Naive thymus-derived CD4-positive, alpha-beta T cell (primary cell): ENCODE measurements around the gene HDAC4. TPM values are rescaled to one million over a fixed set of nuclear protein-coding genes. Genes with fewer than 3 reads are reported as not detected.
A peak's percentile ranks its signal among the peaks of the same experiment; 100 is the strongest.
"Not testable (repeated sequence)": the region's sequence is repeated elsewhere in the genome, so short reads cannot be mapped to it uniquely, and the experiment has no call there.

Experiments used
- ATAC-seq: fragments of 150-1000 bp; cut with Tn5 transposase; 2 replicates; pipeline ENCODE4 v1.10.0; 2021; ENCODE audit warnings: mild to moderate bottlenecking, moderate library complexity
- CTCF ChIA-PET: fragments of 350-600 bp; sonication (Branson Sonifier 250); formaldehyde crosslinking; loops from one replicate; lab custom pipeline; 2021; ENCODE audit warnings: antibody characterized with exemption; lab: Charles Lee
- POLR2A ChIA-PET: fragments of 350-600 bp; sonication (Branson Sonifier 250); formaldehyde crosslinking; loops from one replicate; lab custom pipeline; 2021; ENCODE audit warnings: antibody characterized with exemption, inconsistent platforms; lab: Charles Lee
- DNase-seq, 9 donors: peaks; one replicate each; pipeline versions ENCODE4 v3.0.0 to v3.0.0-alpha.2; 2020 to 2022; ENCODE audit warnings: mixed read lengths in 1 of 9
- H3K27ac ChIP-seq: one replicate; pipeline ENCODE4 v1.7.0; 2013; ENCODE audit warnings: mild to moderate bottlenecking, low read depth, low read length, moderate library complexity
- H3K27me3 ChIP-seq, 2 donors: one replicate each; pipeline ENCODE4 v1.7.0; 2013; ENCODE audit warnings: low read length in 2 of 2, mild to moderate bottlenecking in 2 of 2, moderate library complexity in 2 of 2; ENCODE audit not compliant: control insufficient read depth in 2 of 2, insufficient read depth in 2 of 2
- H3K36me3 ChIP-seq, 3 experiments: 1 replicate in 2 of 3; 2 replicates in 1 of 3; pipeline ENCODE4 v1.7.0; 2013; ENCODE audit warnings: low read length in 3 of 3, mild to moderate bottlenecking in 3 of 3, moderate library complexity in 1 of 3; ENCODE audit not compliant: insufficient read depth in 3 of 3, control insufficient read depth in 2 of 3
- H3K4me1 ChIP-seq, 2 donors: one replicate each; pipeline ENCODE4 v1.7.0; 2013; ENCODE audit warnings: low read length in 2 of 2, mild to moderate bottlenecking in 2 of 2, moderate library complexity in 1 of 2; ENCODE audit not compliant: control insufficient read depth in 2 of 2, insufficient read depth in 2 of 2
- H3K4me3 ChIP-seq: 2 replicates; pipeline ENCODE4 v1.7.0; 2013; ENCODE audit warnings: mild to moderate bottlenecking, low read length
- H3K9me3 ChIP-seq, 3 experiments: 1 replicate in 2 of 3; 2 replicates in 1 of 3; pipeline ENCODE4 v1.7.0; 2013; ENCODE audit warnings: low read length in 3 of 3; ENCODE audit not compliant: control insufficient read depth in 2 of 3
- H3K27ac Mint-ChIP-seq, 9 donors: one replicate each; pipeline ENCODE4 v1.8.0; 2020 to 2022; ENCODE audit warnings: mixed read lengths in 9 of 9, mild to moderate bottlenecking in 8 of 9, moderate library complexity in 5 of 9, inconsistent platforms in 2 of 9
- H3K27me3 Mint-ChIP-seq, 5 donors: one replicate each; pipeline ENCODE4 v1.8.0; 2021 to 2022; ENCODE audit warnings: mixed read lengths in 5 of 5, mild to moderate bottlenecking in 1 of 5
- H3K36me3 Mint-ChIP-seq, 5 donors: one replicate each; pipeline ENCODE4 v1.8.0; 2020 to 2022; ENCODE audit warnings: mixed read lengths in 5 of 5, mild to moderate bottlenecking in 3 of 5, inconsistent platforms in 1 of 5
- H3K4me1 Mint-ChIP-seq, 7 donors: one replicate each; pipeline ENCODE4 v1.8.0; 2020 to 2022; ENCODE audit warnings: mixed read lengths in 7 of 7, mild to moderate bottlenecking in 3 of 7, inconsistent platforms in 1 of 7
- H3K4me3 Mint-ChIP-seq, 10 donors: one replicate each; pipeline ENCODE4 v1.8.0; 2020 to 2022; ENCODE audit warnings: mild to moderate bottlenecking in 10 of 10, mixed read lengths in 10 of 10, moderate library complexity in 6 of 10, inconsistent platforms in 2 of 10
- H3K9me3 Mint-ChIP-seq, 11 donors: one replicate each; pipeline ENCODE4 v1.8.0; 2020 to 2022; ENCODE audit warnings: mixed read lengths in 11 of 11, mild to moderate bottlenecking in 4 of 11, inconsistent platforms in 1 of 11, moderate library complexity in 1 of 11
- intact Hi-C, 2 donors: fragments of 100-400 bp; cut with micrococcal nuclease; formaldehyde crosslinking; loops; one replicate each; pipeline ENCODE4 v1.15.1; 2023
- polyA plus RNA-seq, 2 donors: library from polyadenylated mRNA; unstranded; fragments of 300-500 nt; fragmentation: Illumina TruSeq; gene quantifications; one replicate each; pipeline ENCODE4 v1.2.3, GENCODE V29; 2021
- total RNA-seq, 6 experiments: library from RNA in 5 of 6; stranded (reverse) in 5 of 6; gene quantifications; 1 replicate in 5 of 6; 2 replicates in 1 of 6; pipeline ENCODE4 v1.2.3 and lab custom pipeline; 2021 to 2026

The HDAC4 gene
- total and polyA plus RNA-seq, 7 experiments from 2014 or later, result 7.4 to 101 (median 55.3) TPM

- POLR2A ChIA-PET, H3K4me3 Mint-ChIP-seq, H3K27me3 Mint-ChIP-seq, H3K9me3 Mint-ChIP-seq, H3K9me3 ChIP-seq, H3K27ac ChIP-seq, intact Hi-C loops, H3K27ac Mint-ChIP-seq, H3K4me1 ChIP-seq, H3K4me1 Mint-ChIP-seq, H3K27me3 ChIP-seq, DNase-seq, ATAC-seq, CTCF ChIA-PET, H3K4me3 ChIP-seq: not testable (repeated sequence)
- peaks cover 12 to 51% (median 17%) of the 10 kb centered on the region in 5 donors for H3K36me3 Mint-ChIP-seq
- peaks cover 0 to 70% (median 2%) of the 10 kb centered on the region in 3 experiments for H3K36me3 ChIP-seq
Observed at GRCh38 chr2:239069362-239070333, 331.2 kb downstream of the HDAC4 start.

- no peak overlapping the region for H3K4me3 Mint-ChIP-seq
- peaks cover 0 to 72% (median 2%) of the 10 kb centered on the region in 3 experiments for H3K36me3 ChIP-seq
- H3K36me3 Mint-ChIP-seq, result peaks cover 11 to 46% (median 12%) of the 10 kb centered on the region in 5 donors
Observed at GRCh38 chr2:239068411-239068810, 332.4 kb downstream of the HDAC4 start.

GRCh38 chr2:239067196-239067865, 333.5 kb downstream of the HDAC4 start:
- Histone ChIP-seq H3K4me3 (no peak overlapping the region), H3K27me3 (no peaks in the 10 kb centered on the region), H3K9me3 (no peaks in the 10 kb centered on the region), H3K27ac (no peak overlapping the region), H3K4me1 (no peaks in the 10 kb centered on the region), H3K36me3 (peaks cover 0 to 69% (median 2%) of the 10 kb centered on the region in 3 experiments)
- POLR2A ChIA-PET, result no interaction called here
- peaks cover 0 to 3% (median 0%) of the 10 kb centered on the region in 7 donors for H3K4me1 Mint-ChIP-seq
- no peak overlapping the region for H3K27ac Mint-ChIP-seq
- intact Hi-C loops, result no loop called here
- no peak for ATAC-seq
- H3K27me3 Mint-ChIP-seq, result no peaks in the 10 kb centered on the region
- CTCF ChIA-PET, result no interaction called here
- DNase-seq, result no peak
- no peak overlapping the region for H3K4me3 Mint-ChIP-seq
- H3K9me3 Mint-ChIP-seq, result no peaks in the 10 kb centered on the region
- H3K36me3 Mint-ChIP-seq, result peaks cover 6 to 35% (median 10%) of the 10 kb centered on the region in 5 donors

More at GRCh38 chr2:239068411-239068810, 332.4 kb downstream of the HDAC4 start:
- no peak overlapping the region for H3K4me3 ChIP-seq
- intact Hi-C loops, result no loop called here
- H3K27me3 ChIP-seq, result no peaks in the 10 kb centered on the region
- H3K9me3 Mint-ChIP-seq, result no peaks in the 10 kb centered on the region
- peak overlapping the region in 1 of 9 donors; percentile 49 for H3K27ac Mint-ChIP-seq
- H3K9me3 ChIP-seq, result no peaks in the 10 kb centered on the region
- H3K4me1 Mint-ChIP-seq, result peaks cover 0 to 3% (median 0%) of the 10 kb centered on the region in 7 donors
- POLR2A ChIA-PET, result no interaction called here
- no peaks in the 10 kb centered on the region for H3K27me3 Mint-ChIP-seq
- no peak overlapping the region for H3K27ac ChIP-seq
- DNase-seq, result no peak
- no peak for ATAC-seq
- CTCF ChIA-PET, result no interaction called here
- H3K4me1 ChIP-seq, result no peaks in the 10 kb centered on the region

GRCh38 chr2:239066597-239066996, 334.2 kb downstream of the HDAC4 start:
- Histone ChIP-seq H3K27me3 (no peaks in the 10 kb centered on the region), H3K4me1 (no peaks in the 10 kb centered on the region), H3K27ac (no peak overlapping the region), H3K4me3 (no peak overlapping the region), H3K36me3 (peaks cover 0 to 68% (median 2%) of the 10 kb centered on the region in 3 experiments), H3K9me3 (no peaks in the 10 kb centered on the region)
- Mint-ChIP-seq H3K4me3 (no peak overlapping the region), H3K4me1 (peaks cover 0 to 3% (median 0%) of the 10 kb centered on the region in 7 donors), H3K27ac (no peak overlapping the region), H3K9me3 (no peaks in the 10 kb centered on the region), H3K36me3 (peaks cover 3 to 34% (median 5%) of the 10 kb centered on the region in 5 donors), H3K27me3 (no peaks in the 10 kb centered on the region)
- no peak for DNase-seq
- ATAC-seq, result no peak
- ChIA-PET CTCF (no interaction called here), POLR2A (no interaction called here)
- intact Hi-C loops, result no loop called here

- H3K9me3 Mint-ChIP-seq, result peaks cover 0 to 4% (median 0%) of the 10 kb centered on the region in 11 donors
- no peaks in the 10 kb centered on the region for H3K9me3 ChIP-seq
- no peak for ATAC-seq
- no peaks in the 10 kb centered on the region for H3K27me3 Mint-ChIP-seq
- no peak for DNase-seq
- H3K4me3 Mint-ChIP-seq, result no peak overlapping the region
- H3K4me1 ChIP-seq, result no peaks in the 10 kb centered on the region
- no peak overlapping the region for H3K27ac Mint-ChIP-seq
- POLR2A ChIA-PET, result no interaction called here
- peaks cover 0 to 3% (median 0%) of the 10 kb centered on the region in 7 donors for H3K4me1 Mint-ChIP-seq
- H3K27ac ChIP-seq, result no peak overlapping the region
- H3K36me3 Mint-ChIP-seq, result peaks cover 6 to 38% (median 9%) of the 10 kb centered on the region in 5 donors
- peaks cover 0 to 71% (median 2%) of the 10 kb centered on the region in 3 experiments for H3K36me3 ChIP-seq
- no peak overlapping the region for H3K4me3 ChIP-seq
- H3K27me3 ChIP-seq, result no peaks in the 10 kb centered on the region
- CTCF ChIA-PET, result no interaction called here
- intact Hi-C loops, result no loop called here
Observed at GRCh38 chr2:239065962-239066361, 334.9 kb downstream of the HDAC4 start.

- Mint-ChIP-seq H3K9me3 (peaks cover 0 to 4% (median 0%) of the 10 kb centered on the region in 11 donors), H3K27me3 (no peaks in the 10 kb centered on the region), H3K36me3 (peaks cover 7 to 42% (median 11%) of the 10 kb centered on the region in 5 donors), H3K4me1 (peaks cover 0 to 3% (median 0%) of the 10 kb centered on the region in 7 donors), H3K27ac (no peak overlapping the region), H3K4me3 (no peak overlapping the region)
- intact Hi-C loops, result no loop called here
- ChIA-PET CTCF (no interaction called here), POLR2A (no interaction called here)
- DNase-seq (no peak), ATAC-seq (no peak)
- Histone ChIP-seq H3K4me1 (no peaks in the 10 kb centered on the region), H3K9me3 (no peaks in the 10 kb centered on the region), H3K36me3 (peaks cover 0 to 75% (median 2%) of the 10 kb centered on the region in 3 experiments), H3K27ac (no peak overlapping the region), H3K27me3 (no peaks in the 10 kb centered on the region), H3K4me3 (no peak overlapping the region)
Observed at GRCh38 chr2:239065537-239065936, 335.3 kb downstream of the HDAC4 start.
